Amniotic epithelial cell (primary cell): ENCODE results near the gene EMC8.
"Not testable (repeated sequence)": the region's sequence is repeated elsewhere in the genome, so short reads cannot be mapped to it uniquely, and the experiment has no call there.

Source experiments
- DNase-seq: peaks from one replicate; pipeline ENCODE4 v3.0.0-alpha.2; 2010; ENCODE audit warnings: low read depth

Gene EMC8

DNA sequence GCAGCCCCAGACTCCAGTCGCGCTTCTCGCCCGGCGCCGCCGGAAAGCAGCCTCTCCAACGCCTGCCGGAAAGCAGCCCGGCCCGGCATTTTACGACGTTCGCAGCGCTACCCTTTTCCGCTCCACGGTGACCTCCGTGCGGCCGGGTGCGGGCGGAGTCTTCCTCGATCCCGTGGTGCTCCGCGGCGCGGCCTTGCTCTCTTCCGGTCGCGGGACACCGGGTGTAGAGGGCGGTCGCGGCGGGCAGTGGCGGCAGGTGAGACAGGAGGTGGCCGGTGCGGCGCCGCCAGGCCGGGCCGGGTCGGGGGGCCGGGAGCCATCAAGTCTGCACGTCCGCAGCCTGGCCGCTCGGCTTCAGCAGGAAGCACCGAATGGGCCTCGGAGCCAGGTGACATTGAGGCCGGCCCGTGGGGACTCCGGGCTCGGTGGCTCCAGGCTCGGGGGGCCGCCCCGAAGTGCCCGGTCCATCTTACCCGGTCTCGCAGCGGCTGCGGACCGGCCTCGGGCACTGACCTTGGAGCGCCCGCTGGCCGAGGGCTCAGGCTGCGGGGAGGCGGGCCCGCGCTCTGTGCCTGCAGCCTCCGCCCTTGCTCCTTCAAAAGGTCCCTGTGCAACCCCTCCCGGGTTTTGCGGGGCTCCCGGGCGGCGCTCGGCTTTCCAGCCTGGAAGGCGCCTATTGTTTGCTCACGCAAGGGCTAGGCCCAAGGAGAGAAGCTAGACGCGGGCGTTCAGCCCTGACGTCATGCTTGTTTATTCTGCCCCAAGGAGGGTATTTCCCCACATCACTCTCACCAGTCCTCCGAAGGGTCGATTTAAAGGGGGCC, at the start of gene EMC8, which contains the start of gene COX4I1:
TSS of gene EMC8 (minus strand) at position 48 of the 824 bp plus-strand sequence. CDS start 249 bp downstream, outside the sequence.
TSS of gene COX4I1 (plus strand) at position 199 of the 824 bp plus-strand sequence. CDS start 1,511 bp downstream, outside the sequence.
- peak; percentile 92 for DNase-seq

DNA sequence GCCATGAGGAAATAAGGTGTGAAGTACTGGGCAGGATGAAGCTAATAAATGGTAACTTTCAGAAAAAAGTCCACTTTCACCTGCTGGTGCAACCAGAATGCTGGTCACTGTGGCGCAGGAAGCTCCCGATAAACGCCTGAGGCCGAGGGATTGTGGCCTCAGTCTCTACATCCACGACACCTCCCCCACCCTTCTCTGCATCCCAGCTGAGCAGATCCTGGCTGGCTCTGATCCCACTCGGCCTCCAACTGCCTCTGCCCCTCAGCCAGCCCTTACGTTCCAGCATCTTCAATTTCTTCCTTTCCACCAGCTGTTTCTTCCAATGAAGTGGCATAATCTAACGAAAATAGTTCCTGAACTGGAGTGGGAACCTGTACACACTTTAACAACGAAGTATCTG, 49.6 kb upstream of the EMC8 start:
- no peak for DNase-seq

DNA sequence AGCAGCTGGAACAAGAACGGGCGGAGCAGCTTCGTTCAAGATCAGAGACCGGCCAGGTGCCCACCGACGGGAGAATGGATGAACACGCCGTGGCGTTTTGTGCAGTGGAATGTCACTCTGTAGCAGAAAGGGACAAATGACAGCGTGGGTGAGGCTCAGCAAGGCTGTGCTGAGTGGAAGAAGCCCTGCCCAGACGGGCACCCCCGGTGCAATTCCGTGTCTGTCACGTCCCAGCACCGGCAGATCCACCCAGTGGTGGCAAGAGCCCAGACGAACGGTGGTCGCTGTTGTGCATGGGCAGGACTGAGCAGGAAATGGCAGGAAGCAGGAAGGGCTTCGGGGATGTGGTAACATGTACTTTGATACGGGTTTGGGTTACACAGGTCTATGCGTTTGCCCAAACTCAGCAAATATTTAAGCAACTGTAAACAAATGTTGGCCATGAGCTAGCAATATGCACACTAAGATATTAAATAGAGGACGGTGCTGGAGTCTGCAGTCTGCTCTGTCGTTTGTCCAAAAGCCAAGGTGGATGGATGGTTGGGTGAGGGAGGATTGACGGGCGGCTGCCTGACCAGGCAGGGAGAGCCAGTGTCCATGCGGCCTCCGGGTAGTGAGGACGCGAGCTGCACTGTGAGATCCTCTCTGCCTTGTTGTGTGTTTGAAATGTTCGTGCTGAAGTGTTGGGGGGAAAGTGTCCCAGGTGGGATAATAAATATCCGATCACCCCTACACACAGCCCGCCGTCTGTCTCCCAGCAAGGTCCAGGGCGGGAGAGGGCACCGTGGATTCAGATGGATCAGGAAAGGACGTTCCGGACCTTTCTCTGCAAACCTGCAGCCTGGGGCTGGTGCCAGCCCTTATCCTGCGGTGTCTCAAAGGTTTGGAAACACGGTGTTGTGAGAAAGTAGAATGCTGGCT, 48.6 kb upstream of the EMC8 start:
- DNase-seq, result no peak

DNA sequence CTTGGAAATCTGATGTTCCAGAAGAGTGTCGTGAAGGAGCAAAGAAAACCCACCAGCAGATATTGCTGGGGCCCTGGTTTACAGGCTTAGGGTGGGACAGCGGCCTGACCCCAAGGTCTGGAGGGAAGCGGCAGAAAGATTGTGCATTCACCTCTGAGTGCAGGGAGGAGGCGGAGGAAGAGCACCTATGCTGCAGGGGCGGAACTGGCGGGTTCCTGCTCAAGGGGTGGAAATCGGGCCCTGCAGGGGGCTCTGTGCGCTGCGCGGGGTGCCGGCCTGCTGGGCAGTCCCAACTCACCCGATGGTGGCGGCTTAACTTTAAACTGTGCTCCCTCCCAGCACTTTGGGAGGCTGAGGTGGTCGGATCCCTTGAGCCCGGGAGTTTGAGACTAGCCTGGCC, 47.7 kb upstream of the EMC8 start:
- no peak for DNase-seq

DNA sequence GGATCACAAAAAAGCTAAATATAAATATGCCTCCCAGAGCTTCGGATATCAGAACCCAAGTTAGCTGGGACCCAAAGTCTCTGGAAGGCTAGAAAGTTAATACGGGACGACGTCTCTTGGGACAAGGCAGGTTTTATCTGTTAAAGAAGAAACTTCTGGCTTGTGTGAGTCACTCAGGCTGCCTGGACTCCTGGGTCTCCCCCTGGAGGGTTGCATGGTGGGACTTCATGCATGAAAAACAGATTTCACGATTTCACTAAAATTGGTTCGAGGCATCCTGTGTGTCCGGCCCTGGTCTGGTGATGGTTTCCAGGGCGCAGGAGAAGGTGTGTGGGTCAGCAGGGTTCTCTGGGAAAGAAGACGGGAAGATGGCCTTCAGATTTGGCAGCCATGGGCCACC, 47.1 kb upstream of the EMC8 start:
- DNase-seq, result no peak

DNA sequence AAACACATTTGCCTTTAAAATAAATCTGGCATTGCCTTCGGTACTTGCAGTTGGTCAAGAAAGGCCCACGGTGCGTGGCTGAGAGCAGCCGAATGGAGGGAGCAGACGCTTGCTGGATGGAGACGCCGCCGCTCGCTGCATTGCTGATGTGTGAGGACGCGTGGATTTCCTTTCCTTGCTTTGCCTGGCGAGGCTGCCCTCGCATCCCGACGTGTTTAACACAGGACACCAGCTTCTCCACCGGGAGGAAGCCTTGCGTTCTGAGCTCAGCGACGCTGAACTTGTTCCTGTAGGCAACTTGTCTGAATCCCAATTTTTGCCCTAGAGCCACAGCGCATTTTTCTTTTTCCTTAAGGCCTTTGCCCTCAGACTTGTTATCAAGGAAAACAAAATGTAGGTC, 45.9 kb upstream of the EMC8 start:
- peak; percentile 8 for DNase-seq

DNA sequence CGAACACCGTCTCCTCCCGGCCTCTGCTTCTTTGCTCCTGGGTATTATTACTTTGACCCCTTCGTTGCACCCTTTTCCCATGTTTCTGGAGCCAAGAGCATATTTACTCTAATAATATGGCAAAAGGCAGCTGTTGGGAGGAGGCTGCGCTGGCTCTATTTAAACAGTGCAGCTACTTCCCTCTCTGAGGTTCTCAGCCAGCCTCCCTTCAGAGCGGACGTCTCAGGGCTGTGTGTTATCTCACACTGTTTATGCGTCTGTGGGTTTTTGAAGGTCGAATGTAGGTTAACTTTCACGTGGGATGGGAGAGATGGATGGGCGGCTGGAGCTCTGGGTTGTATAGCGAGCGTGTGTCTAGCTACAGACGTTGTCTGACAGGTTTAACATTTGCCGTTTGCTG, 45.4 kb upstream of the EMC8 start:
- DNase-seq, result peak; percentile 78

DNA sequence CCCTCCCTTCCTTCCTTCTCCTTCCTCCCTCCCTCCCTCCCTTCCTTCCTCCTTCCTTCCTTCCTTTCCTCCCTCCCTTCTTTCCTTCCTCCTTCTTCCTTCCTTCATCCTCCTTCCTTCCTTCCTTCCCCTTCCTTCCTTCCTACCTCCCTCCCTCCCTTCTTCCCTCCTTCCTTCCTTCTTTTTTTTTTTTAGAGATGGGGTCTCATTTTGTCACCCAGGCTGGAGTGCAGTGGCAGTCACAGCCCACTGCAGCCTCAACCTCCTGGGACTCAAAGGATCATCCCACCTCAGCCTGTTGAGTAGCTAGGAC, 44.8 kb upstream of the EMC8 start:
- DNase-seq, result no peak

DNA sequence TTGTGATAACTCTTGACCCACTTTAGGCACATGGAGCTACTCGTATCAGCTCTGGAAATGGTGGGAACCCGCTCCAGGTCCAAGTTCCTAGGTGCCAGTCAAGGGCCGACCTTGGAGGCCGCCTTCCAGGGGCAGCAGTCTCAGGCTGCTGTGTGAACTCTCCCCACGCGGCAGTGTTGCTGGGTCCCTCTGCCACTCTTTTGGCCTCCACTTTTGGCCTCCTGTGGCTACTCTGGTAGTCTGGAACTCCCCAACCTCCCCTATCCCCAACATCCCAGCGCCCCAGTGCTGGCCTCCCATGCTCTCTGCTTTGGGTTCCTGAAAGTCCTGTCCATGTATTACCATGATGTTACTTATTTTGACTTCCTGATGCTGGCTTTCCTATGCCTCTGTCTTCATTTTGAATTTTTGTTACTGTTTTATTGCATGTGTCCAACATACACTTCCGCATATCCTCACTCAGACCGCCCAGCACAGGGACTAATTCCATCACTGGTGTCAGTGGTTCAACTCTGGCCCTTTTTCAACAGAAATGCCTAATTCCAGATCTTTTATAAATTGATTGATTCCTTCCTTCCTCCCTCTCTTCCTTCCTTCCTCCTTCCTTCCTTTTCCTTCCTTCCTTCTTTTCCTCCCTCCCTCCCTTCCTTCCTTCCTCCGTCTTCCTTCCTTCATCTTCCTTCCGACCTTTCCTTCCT, 44.3 kb upstream of the EMC8 start:
- DNase-seq, result no peak

DNA sequence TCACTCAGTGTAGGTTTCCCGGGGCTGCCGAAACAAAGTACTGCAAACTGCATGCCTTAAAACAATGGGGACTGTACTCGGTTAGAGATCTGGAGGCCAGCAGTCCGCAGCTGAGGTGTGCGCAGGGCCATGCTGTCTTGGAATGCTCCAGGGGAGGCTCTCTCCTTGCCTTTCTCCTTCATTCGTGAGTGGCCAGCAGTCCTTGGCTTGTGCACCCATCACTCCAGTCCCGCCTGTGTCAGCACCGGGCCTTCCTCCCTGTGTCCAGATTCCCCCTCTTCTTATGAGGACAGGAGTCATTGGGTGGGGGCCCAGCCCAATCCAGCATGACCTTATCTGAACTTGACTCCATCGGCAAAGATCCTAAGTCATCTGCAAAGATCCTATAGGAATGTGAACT, 43.5 kb upstream of the EMC8 start:
- DNase-seq, result no peak

DNA sequence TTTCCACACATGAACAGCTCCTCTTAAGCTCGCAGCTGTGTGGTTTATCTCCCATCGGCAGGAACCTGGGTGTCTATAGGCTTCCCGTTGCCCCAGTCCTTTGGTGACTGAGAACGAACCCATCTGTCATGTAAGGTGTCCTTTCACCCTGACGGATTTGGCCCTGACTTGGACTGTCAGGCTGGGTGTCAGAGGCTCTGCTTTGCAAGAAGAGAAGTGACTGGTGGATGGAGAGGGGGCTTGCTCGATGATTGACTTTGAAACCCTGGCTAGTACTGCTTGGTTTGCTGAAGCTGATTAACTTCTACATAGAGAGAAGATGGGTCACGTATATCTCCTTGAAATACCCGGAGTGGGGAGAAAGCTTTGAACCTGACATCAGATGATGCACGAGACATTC, 43.1 kb upstream of the EMC8 start:
- no peak for DNase-seq

DNA sequence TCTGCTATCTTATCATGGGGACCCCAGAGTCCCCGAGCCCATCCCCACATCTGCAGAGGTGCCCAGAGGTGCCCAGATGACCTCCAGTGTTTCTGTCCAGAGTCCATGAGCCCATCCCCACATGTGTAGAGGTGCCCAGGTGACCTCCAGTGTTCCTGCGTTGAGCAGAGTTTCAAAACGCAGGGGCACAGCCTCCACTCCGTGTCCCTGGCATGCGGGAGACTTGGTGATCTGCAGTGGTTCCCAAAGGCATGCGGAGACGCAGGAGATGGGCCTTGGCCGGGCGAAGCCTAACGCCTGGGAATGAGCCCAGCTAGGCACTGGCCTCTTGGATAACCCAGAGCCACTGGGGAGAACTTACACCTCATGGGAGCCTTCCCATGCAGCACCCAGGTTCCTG, 41.5 kb upstream of the EMC8 start:
- DNase-seq, result no peak

DNA sequence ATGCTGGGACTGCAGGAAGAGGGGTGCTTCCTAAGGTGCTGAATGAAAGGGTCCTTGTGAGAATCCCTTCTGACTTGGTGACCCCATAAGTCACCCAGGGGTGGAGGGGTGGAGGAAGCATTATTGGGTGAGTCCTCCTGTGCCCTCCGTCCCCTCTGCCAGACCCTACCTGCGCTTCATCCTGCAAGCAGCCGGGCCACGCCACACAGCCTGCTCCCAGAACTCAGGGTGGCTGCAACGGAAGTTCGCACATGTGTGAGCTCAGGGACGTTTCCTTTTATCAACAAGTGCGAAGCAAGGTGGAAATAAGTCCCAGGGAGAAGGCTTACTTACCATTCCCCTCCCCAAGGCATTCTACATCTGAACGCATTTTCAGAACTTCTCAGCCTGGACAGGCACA, 41.1 kb upstream of the EMC8 start:
- DNase-seq, result no peak

DNA sequence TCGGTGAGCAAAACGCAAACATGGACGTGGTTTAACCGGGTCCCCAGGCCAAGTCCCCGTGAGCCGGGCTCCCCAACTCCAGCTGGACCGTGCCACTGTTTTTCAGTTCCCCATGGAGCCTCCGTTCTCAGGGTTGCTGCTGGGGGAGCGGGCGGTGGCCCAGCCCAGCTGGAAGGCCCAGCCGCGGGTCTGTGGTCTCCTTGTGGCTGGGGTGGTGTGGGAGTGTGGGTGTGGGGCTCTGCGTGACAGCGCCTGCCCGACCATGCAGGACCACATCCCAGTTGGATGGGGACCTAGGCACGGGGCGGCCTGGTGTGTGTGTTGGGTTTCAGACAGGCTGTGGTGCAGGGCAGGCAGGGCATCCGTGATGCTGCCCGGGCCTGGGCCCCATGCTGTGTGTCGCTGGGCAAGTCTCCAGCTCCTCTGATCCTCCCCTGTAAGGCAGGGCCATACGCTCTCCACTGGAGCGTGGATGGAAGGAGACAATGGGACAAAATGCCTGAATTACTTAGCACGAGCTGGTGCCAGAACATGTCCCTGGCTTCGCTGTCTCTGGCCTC, 40.4 kb upstream of the EMC8 start:
- DNase-seq, result no peak

DNA sequence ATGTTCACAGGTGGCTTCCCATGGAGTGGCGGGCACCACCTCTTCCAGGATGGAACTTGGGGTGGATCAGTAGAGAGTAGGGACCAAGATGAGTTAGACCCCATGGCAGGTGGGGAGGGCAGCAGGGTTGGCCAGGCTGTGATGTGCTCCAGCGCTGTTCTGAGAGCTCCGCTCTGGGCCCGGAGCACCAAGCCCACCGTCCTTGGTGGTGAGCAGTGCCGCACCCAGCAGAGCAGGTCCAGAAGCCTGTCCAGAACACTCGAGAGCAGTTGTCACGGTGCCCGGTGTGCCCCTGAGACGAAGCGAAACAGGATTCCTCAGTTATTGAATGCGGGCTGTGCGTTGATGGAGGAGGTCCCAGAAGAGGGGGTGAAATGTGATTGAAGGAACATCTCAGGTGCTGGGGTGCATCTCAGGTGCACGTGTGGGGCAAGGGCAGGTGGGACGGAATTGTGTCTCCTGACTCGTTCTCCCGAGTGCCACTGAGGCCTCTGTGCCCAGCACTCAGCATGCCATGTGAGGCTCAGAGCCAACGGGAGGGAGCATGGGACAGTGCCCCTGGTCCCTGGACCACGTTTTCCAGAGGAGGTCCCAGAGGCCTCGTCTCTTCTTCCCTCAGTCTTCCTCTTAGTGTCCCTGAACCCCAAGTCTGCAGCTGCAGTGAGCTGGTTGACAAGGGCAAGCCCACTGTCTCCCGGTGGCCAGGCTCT, 39.7 kb upstream of the EMC8 start:
- no peak for DNase-seq

DNA sequence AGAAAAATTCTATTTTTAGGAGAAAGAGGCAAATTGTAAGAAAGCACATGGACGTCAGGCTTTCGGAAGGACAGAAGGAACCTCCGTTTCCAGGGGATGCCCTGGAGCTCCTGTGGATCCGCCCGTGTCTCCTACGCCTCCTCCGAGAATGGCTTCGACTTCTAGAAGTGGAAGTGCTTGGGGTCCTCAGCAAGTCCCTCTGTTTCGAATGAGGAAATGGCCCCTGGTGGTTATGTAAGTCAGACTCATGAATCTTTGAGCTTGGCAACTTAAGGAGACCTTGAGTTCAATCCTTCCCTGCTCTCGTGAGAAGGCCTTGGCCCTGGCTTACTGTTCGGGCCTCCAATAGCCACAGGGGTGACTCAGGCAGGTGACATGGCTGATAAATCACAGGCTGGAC, 39.0 kb upstream of the EMC8 start:
- DNase-seq, result no peak

DNA sequence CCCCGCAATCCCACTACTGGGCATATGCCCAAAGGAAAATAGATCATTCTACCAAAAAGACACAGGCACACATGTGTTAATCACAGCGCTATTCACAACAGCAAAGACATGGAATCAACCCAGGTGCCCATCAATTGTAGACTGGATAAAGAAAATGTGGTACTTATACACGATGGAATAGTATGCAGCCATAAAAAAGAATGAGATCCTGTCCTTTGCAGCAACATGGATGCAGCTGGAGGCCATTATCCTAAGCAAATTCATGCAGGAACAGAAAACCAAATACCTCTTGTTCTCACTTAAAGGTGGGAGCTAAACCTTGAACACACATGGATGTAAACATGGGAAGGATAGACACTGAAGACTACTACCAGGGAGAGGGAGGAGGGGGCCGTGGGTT, 38.3 kb upstream of the EMC8 start:
- not testable (repeated sequence) for DNase-seq

DNA sequence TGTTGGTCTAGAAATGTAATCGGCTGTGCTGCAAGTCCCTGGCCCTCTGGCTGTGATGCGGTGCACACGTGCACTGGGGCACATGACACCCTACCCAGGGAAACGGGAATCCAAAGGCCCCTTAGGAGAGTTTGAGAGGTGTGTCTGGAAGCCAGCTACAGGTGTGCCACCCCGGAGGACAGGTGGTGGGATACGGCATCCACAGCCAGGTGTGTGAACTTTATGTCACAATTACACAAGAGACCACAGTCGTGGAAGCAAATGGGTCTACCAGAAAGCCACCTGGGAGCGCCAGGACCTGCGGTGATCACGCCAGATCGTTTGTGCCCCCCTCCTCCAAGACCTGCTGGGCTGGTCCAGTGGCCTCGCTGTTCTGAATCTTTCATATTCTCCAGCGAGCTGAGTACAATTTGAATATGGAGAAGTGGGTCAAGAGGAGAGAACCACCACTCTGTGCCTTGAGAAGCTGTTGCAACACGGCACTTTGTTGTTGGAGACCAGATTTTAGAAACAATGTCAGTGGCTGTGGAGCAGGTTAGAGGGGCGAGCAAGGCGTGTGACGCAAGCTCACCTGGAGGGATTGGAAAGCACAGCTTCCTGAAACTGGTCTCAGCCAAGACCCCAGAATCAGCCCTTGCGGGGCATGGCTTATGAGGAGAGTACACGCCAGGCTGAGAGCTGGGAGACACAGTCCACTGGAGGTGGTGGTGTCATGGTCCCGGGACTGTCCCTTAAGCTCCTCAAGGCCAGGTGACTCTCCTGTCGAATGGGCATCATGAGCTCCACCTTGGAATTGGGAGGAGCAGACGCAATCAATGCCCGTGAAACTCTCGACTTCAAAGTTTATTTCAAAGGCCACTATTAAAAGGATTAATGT, 37.6 kb upstream of the EMC8 start:
- no peak for DNase-seq

DNA sequence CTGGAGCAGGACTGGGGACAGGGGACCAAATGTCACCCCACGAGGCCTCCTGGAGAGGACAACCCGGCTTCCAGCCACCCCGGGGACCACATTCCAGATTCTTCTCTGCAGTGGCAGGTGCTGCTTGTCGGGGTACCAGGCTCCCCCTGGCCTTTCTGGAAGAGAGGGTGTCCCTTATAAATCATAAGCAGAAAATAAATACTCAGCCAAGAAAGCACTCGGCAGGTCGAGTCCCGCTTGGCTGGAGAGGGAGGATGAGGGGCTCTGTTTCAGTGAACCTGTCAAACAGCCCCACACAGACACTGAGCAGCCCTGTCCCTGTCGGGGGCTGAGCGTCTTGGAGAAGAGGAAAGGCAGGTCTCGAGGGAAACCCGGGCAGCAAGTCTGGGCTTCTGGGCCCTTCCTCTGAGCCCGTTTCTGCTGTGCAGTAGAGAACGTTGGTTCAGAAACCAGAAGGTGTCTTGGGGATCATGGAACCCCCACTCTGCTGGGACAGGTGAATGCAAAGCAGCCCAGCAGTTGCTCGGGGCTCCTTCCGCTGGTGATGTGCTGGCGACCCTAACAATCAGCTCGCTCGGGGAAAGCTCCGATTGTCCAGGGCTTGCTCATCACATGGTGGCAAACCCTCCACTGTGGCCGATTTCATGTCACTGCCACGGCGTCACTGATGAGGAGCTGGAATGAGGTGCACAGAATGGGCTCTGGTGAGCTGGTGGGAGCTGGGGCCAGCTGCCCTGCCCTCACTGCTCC, 36.8 kb upstream of the EMC8 start:
- DNase-seq, result no peak

DNA sequence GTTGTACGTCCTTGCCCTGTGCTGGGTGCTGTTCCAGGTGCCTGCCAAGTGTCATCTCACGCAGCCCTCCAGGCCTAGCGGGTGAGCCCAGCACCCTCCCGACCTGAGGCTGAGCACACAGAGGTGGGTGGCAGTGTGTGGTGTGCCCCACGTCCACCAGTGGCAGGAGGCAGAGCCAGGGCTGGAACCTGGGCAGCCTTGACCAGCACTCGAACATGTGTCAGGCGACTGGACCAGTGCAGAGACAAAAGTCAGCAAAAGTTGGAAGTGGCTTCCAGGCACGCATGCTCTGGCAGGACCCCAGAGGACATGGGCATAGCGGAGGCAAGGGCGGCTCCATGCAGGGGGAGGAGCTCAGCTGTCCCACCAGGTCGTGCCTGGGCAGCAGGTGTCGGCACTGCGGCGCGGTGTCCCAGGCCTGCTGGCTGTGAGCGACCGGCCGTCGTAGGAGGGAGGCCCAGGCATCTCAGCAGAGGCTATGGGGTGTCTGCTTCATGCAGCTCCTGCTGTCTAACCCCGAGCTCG, 35.9 kb upstream of the EMC8 start:
- no peak for DNase-seq
